ENCODE measurements around the gene ZNF493.

The ZNF493 gene

GRCh38 chr19:21396893-21397572, at the start of gene ZNF493:
Gene ZNF493, plus strand, starts transcription at chr19:21397133. Its CDS starts 105 bp downstream, at chr19:21397238.
- peak; percentile 55 to 76 (median 69) for DNase-seq (ENCODE audit: low read depth in 2 of 3, low spot score in 2 of 3)

- no peak for DNase-seq (ENCODE audit: low read depth in 2 of 3, low spot score in 2 of 3)
These were observed 44.1 kb upstream of the ZNF493 start for GRCh38 chr19:21352830-21353229.

- DNase-seq (ENCODE audit: low read depth in 2 of 3, low spot score in 2 of 3) = peak; percentile 49 to 67 (median 63)
These were observed 38.0 kb upstream of the ZNF493 start, which contains the start of gene ZNF738 for GRCh38 chr19:21358768-21359451. Gene ZNF738, plus strand, starts transcription at chr19:21359000. Its CDS starts 141 bp downstream, at chr19:21359141.

GRCh38 chr19:21362291-21362690, 34.6 kb upstream of the ZNF493 start:
- DNase-seq (ENCODE audit: low read depth in 2 of 3, low spot score in 2 of 3) = no peak

- DNase-seq (ENCODE audit: low read depth in 2 of 3, low spot score in 2 of 3) = no peak
These were observed 12.9 kb upstream of the ZNF493 start for GRCh38 chr19:21383980-21384582.

- no peak for DNase-seq (ENCODE audit: low read depth in 2 of 3, low spot score in 2 of 3)
These were observed 812 bp upstream of the ZNF493 start for GRCh38 chr19:21396121-21396520.

GRCh38 chr19:21398851-21399250, 1.9 kb downstream of the ZNF493 start:
- DNase-seq (ENCODE audit: low read depth in 2 of 3, low spot score in 2 of 3) = no peak

- DNase-seq (ENCODE audit: low read depth in 2 of 3, low spot score in 2 of 3) = no peak
These were observed 5.5 kb downstream of the ZNF493 start for GRCh38 chr19:21402303-21402985.

GRCh38 chr19:21410166-21410565, 13.2 kb downstream of the ZNF493 start:
- DNase-seq (ENCODE audit: low read depth in 2 of 3, low spot score in 2 of 3) = no peak

GRCh38 chr19:21422244-21422643, 25.3 kb downstream of the ZNF493 start:
- DNase-seq (ENCODE audit: low read depth in 2 of 3, low spot score in 2 of 3) = no peak

GRCh38 chr19:21423057-21424041, 26.4 kb downstream of the ZNF493 start:
- DNase-seq (ENCODE audit: low read depth in 2 of 3, low spot score in 2 of 3) = no peak

- no peak for DNase-seq (ENCODE audit: low read depth in 2 of 3, low spot score in 2 of 3)
These were observed 33.7 kb downstream of the ZNF493 start for GRCh38 chr19:21430675-21431074.

GRCh38 chr19:21432590-21432989, 35.7 kb downstream of the ZNF493 start:
- no peak for DNase-seq (ENCODE audit: low read depth in 2 of 3, low spot score in 2 of 3)

GRCh38 chr19:21434516-21434915, 37.6 kb downstream of the ZNF493 start:
- no peak for DNase-seq (ENCODE audit: low read depth in 2 of 3, low spot score in 2 of 3)

- no peak for DNase-seq (ENCODE audit: low read depth in 2 of 3, low spot score in 2 of 3)
These were observed 38.1 kb downstream of the ZNF493 start for GRCh38 chr19:21434967-21435544.

GRCh38 chr19:21439201-21439751, 42.3 kb downstream of the ZNF493 start:
- DNase-seq (ENCODE audit: low read depth in 2 of 3, low spot score in 2 of 3) = no peak

GRCh38 chr19:21440321-21440720, 43.4 kb downstream of the ZNF493 start:
- DNase-seq (ENCODE audit: low read depth in 2 of 3, low spot score in 2 of 3) = no peak

GRCh38 chr19:21451187-21451586, 54.3 kb downstream of the ZNF493 start:
- DNase-seq (ENCODE audit: low read depth in 2 of 3, low spot score in 2 of 3) = no peak

- DNase-seq (ENCODE audit: low read depth in 2 of 3, low spot score in 2 of 3) = no peak
These were observed 58.0 kb downstream of the ZNF493 start for GRCh38 chr19:21454901-21455300.

- no peak for DNase-seq (ENCODE audit: low read depth in 2 of 3, low spot score in 2 of 3)
These were observed 63.8 kb downstream of the ZNF493 start for GRCh38 chr19:21460686-21461085.

All from activated CD8-positive, alpha-beta memory T cell treated with anti-CD3 and anti-CD28 coated beads for 48 hours (primary cell).